ENCODE measurements around the gene KRTAP5-7. TPM values are rescaled to one million over a fixed set of nuclear protein-coding genes. Genes with fewer than 3 reads are reported as not detected.

The KRTAP5-7 gene
- total and polyA plus RNA-seq, 2 of the 8 experiments (the other 6 are each of a cell fraction or from before 2014, with no cell fraction given), result not detected

DNA sequence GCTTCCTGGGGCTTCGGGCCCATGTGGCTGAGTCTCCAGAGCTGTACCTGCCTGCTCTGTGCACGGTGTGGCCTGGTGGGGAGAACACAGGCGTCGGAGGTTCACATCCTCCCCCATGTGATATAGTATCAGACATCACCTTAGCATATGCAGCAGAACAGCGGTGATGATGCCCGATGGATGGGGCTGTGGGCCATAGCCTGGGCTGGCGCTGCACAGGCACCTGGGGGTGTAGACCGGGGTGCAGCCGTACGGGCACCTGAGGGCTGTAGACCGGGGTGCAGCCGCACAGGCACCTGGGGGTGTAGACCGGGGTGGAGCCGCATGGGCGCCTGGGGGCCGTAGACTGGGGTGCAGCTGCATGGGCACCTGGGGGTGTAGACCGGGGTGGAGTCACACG is 44.9 kb upstream of the KRTAP5-7 start (continued):
- no peak for TF ChIP-seq RXRA (IDR thresholded peaks at IDR 0.05; ENCODE audit: insufficient read depth, low read depth, low read length)
- no peak for TF ChIP-seq CREB1 (IDR thresholded peaks at IDR 0.05)
- TF ChIP-seq POLR2AphosphoS5 (IDR thresholded peaks at IDR 0.05; ENCODE audit: low read depth, low read length), result no peak
- TF ChIP-seq RNF2 (IDR thresholded peaks at IDR 0.05; ENCODE audit: borderline replicate concordance, low read depth, low read length, missing control alignments, poor library complexity, severe bottlenecking), result no peak
- TF ChIP-seq TEAD4 (IDR thresholded peaks at IDR 0.05; ENCODE audit: low read depth, low read length), result no peak
- TF ChIP-seq CBX8 (IDR thresholded peaks at IDR 0.05; ENCODE audit: borderline replicate concordance, low read depth, low read length), result no peak
